GM18951 (cell line): ENCODE data around the gene FSD1.

Experiments used
- POLR2A ChIP-seq: IDR thresholded peaks from 4 replicates; pipeline ENCODE4 v1.6.1; 2011; ENCODE audit warnings: mild to moderate bottlenecking; ENCODE audit not compliant: insufficient read length, insufficient read depth; ENCODE audit errors: extremely low read depth
- in situ Hi-C: fragments of 300-500 bp; cut with MboI; formaldehyde crosslinking; loops from one replicate; pipeline ENCODE4 v1.12.0; 2022; ENCODE audit warnings: low sequenced_read_pairs, mixed read lengths, inconsistent platforms; ENCODE audit not compliant: unreplicated experiment

FSD1 gene

DNA sequence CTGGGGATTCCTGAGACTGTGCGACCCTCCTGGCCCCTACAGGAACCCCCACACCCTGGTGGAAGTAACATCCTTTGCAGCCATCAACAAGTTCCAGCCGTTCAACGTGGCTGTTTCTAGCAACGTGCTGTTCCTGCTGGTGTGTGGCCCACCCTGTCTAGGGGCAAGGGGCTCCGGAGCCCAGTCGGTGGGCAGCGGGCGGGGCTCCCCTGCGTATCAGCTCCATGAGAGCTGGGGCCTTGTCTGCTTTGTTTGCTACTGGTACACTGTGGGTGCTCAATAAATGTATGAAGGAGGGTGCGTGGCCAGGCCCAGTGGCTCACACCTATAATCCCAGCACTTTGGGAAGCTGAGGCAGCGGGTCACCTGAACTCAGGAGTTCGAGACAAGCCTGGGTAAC is 49.9 kb downstream of the FSD1 start:
- in situ Hi-C loops, result no loop called here

DNA sequence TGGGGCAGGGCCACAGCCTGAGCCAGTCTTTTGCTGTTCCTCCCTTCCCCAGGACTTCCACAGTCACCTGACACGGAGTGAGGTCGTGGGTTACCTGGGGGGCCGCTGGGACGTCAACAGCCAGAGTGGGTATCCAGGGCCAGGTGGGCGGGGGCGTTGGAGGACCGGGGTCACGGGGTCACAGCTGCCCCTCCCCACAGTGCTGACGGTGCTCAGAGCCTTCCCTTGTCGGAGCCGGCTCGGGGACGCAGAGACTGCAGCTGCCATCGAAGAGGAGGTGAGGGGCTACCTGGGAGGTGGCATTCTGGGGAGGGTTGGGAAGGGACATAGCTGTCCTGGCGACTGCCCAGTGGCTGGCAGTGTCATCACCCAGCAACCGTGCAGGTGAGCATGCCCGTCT is 50.5 kb downstream of the FSD1 start:
- TF ChIP-seq POLR2A, result no peak
- in situ Hi-C loops, result no loop called here

More for the DNA sequence above, 49.9 kb downstream of the FSD1 start:
- no peak for TF ChIP-seq POLR2A

DNA sequence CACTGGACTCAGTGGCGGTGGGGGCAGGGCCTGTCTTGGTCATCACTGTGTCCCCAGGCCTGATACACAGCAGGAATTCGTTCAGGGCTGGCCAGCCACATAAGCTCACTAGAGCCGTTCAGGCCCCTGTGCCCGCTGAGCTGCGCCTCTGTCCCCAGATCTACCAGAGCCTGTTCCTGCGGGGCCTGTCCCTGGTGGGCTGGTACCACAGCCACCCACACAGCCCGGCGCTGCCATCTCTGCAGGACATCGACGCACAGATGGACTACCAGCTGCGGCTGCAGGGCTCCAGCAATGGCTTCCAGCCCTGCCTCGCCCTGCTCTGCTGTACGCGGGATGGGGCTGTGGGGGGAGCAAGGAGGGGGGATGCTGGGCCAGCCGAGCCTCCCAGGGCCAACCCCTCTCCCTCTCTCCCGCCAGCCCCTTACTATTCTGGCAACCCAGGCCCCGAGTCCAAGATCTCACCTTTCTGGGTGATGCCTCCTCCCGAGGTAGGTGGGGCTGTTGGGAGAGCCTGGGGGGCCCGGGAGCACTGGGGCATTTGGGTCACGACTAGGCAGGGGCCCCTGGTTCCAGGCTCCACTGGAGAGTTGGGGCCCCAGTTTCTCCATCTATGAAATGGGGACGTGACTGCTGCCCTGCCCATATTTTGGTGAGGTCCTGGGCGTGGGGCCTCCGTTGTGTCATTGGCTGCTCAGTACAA is 52.8 kb downstream of the FSD1 start:
- in situ Hi-C loops, result no loop called here
- no peak for TF ChIP-seq POLR2A

DNA sequence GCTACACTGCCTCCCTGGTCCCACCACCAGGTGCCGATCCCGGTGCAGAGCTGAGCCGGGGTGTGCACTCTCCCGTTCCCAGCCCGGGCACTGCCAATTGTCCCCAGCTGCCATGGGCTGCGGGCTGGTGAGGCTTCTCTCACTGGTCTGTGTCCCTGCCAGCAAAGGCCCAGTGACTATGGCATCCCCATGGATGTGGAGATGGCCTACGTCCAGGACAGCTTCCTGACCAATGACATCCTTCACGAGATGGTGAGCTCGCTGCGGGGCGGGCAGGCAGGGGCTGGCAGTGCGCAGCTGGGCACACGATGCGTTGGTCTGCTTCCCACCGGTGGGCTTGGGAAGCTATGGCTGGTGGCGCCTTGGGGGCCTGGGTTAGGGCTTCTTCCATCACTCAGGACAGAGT is 53.5 kb downstream of the FSD1 start:
- TF ChIP-seq POLR2A, result no peak
- in situ Hi-C loops, result no loop called here

DNA sequence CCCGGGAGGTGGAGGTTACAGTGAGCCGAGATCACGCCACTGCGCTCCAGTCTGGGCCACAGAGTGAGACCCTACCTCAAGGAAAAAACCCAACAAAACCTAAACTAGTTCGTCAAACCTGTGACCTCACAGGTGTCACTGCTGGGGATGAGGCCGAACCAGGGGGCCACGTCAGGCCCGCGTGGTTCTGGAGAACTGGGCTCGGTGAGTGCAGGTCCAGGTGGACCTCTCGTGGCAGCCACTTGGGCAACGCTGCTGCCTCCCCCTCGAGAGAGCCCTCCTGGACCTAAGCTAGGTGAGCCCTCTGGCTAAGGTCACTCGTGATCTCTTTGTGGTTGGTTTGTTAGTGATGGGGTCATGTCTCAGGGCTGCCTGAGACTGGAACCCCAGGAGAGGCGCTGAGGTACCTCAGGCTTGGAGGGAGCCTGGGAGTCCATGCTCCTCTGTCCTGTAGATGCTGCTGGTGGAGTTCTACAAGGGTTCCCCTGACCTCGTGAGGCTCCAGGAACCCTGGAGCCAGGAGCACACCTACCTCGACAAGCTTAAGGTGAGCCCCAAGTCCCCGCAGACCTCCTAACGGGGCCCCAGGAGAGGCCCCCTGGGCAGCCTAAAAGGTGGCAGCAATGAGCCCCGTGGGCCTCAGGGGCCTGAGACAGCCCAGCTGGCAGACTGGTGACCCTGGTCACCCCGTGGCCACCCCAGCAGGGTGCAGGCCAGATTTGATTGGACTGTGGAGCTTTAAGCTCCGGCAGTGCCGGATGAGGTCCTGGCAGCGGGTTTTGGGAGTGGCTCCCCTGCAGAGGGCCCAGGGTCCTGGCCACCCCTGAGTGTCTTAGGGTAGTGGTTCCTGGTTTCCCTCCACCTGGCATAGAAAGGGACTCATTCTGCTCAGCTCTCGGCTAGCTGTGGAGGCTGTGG is 54.6 kb downstream of the FSD1 start:
- TF ChIP-seq POLR2A, result no peak
- in situ Hi-C loops, result no loop called here

DNA sequence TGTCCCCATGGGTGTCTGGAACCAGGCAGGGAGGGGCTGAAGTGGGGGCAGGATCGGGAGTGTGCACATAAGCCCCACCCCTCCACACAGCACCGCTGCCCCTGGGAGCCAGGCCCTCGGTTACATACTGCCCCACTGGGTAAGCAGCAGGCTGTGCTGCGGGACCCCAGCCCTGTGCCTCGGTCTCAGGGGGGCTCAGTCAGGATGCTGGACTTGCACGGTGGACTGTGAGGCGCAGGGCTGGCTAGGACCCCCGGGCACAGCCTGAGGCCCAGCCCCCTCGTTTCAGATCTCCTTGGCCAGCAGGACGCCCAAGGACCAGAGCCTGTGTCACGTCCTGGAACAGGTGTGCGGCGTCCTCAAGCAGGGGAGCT is 55.2 kb downstream of the FSD1 start:
- TF ChIP-seq POLR2A, result no peak
- in situ Hi-C loops, result no loop called here

DNA sequence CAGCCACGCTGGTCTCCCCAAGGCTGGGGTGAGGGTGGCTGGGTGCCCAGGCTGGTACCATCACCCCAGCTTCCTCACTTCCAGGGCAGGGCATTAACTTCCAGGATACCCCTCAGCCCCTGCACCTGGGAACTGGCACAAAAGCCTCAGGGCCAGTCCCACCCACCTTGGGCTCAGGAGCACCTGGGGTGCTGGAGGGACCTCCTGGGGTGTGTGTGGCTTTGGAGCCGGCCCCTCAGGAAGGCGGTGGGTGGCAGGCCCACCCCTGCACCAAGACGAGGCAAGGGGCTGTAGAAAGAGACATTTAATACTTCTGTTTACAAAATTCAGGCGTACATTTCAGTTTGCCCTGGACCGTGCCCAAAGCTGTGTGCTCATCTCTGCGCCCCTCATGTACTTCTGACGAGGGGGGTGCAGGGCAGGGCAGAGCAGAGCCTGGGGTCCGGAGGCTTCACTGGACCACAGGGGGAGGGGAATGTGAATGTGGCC is 55.7 kb downstream of the FSD1 start:
- in situ Hi-C loops, result no loop called here
- TF ChIP-seq POLR2A, result peak; percentile 14

DNA sequence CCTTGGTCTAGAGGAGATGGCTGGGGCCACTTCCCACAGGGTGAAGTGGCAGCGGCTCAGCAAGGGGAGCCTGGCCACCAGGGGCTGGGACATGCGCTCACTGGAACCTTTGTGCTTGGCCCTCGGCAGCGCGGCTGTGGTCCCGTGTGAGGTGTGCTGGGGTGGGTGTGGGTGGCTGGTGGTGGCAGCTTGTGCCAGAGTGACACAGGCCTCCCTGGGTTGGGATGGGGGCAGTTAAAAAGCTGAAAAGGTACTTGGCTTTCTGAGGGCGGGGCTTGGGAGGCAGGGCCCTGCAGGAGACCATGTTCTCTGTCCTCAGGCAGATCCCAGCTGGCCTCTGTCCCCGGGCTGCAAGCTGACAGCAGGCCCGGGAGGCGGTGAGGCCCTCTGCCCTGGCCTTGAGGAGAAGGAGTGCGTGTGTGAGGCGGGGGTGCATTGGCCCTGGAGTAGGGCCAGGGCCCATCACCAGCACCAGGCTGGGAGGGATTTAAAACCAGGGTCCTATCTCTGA is 56.3 kb downstream of the FSD1 start:
- in situ Hi-C loops, result no loop called here
- no peak for TF ChIP-seq POLR2A

DNA sequence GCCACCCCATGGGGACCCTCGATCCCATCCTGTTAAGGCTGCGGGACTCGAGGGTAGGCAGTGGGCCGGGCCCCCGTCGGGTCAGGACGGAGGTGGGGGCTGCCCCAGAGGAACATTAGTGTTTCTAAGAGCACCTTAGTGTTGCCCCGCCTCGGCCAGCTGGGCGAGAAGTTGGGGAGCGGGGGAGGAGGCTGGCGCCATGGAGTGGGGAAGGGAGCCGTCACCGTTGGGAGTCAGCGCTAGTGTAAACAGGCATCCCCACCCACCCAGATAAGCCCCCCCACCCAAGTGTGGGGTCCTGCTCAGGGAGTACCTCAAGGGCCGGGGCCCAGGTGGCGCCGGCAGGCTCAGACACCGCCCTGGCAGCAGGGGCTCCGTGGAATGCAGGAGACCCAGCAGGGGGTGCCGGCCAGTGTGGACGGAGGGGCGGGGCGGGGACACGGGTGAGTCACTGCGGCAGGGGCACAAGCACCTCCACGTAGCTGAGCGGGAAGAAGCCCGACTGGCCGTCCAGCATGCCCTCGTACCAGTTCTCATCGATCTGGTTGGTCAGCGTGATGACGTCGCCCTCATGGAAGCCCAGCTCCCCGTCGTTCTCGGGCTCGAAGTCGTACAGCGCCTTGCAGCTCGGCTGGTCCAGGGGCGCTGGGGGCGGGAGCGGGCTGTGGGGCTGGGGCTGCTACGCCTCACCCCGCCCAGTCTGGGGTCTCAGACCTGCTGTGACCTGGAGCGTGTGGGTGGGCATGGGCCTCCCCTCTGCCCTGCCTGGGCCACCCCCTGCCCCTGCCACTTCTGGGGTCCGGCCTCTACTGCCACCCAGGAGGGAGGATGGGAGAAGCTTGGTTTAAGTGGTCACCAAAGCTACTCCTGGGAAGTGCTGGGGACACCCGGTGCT is 57.0 kb downstream of the FSD1 start:
- in situ Hi-C loops, result no loop called here

DNA sequence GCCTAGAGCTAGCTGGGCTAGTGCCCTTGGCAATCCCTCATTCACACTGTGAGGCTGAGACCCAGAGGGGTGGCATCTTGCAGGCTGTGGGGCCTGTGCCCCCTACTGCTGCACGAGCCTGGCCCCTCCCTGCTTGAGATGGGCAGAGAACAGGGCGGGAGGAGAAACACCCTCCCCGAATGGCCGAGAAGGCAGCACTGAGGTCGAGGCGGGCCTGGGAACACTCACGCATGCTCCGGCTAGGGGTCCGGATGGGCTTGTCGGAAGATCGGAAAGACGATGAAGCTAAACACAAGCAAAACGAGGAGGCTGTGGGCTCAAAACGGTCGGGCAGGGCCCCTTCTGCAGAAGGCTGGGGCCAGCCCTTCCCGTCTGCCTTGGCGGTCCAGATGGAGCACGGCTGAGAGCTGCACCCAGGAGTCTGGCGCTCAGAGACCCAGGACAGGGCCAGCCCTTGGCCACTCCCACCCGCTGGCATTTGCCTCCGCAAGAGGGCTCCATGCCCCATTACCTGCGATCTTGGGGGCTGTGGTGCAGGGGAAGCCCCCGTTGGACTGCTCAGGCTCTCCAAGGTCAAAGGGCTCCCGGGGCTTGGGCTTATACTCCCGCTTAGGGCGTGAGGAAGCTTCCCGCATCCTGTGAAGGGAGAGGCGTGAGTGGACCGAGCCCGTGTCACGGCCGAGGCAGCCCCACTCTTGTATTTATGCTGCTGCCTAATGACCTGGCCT is 57.9 kb downstream of the FSD1 start:
- TF ChIP-seq POLR2A, result no peak
- in situ Hi-C loops, result no loop called here

More for the DNA sequence above, 57.0 kb downstream of the FSD1 start:
- TF ChIP-seq POLR2A, result no peak

DNA sequence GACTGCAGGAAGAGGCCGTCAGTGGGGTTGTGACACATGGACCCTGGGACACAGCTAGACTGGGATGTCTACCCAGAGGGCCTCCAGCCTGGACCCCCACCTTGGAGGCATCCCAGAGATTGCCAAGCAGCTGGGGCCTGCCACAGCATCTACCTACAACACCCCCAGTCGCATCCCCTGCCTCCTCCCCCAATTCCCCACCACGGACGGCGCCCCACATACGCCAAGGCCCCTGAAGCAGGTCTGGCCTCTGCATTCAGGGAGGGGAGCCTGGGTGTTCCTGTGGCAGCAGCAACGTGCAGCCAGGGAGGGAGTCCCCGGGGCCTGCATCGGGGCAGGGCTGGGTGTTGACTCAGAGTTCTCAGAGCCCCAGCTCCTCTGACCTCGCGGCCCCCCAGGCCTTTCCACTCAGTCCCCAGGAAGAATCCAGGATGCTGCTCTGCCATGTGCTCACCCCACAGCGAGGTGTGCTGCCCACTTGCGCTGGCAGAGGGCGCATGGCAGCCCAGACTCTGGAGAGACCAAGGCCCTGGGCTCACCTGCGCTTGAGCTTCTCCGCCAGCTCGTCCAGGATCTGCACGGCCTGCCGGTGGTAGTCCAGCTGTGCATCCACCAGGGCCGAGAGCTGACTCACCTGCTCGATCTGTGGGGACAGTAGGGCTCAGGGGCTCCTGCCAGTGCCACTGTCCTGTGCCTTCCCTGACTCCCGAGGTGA is 58.6 kb downstream of the FSD1 start:
- peak; percentile 12 for TF ChIP-seq POLR2A
- in situ Hi-C loops, result no loop called here
